ENCODE data around the gene MAD1L1.
"Not testable (repeated sequence)": the region's sequence is repeated elsewhere in the genome, so short reads cannot be mapped to it uniquely, and the experiment has no call there.

The MAD1L1 gene

DNA sequence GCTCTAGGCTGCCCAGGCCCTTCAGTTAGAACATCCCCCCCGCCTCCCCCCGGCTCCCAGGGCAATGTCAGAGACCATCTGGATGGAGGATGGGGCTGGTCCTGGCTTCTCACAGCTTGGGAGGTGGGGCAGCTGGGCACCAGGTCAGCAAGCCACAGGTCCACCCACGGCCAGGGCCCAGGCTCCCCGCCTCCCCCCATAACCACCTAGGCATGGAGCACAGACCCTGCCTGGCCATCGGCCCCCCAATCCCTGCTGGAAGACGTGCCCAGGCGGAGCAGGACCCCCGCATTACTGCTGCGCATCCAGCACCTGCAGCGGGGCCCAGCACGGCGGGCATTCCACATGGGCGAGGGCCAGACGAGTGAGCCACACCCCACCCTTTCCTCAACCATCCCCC, 393.0 kb downstream of the MAD1L1 start:
- Histone ChIP-seq H3K79me2 (ENCODE audit: insufficient read depth, low read depth) (no peaks in the 10 kb centered on the region), H3K36me3 (ENCODE audit: insufficient read depth) (no peaks in the 10 kb centered on the region), H3K9ac (no peak overlapping the region), H3K27me3 (ENCODE audit: insufficient read depth, low read depth) (no peaks in the 10 kb centered on the region), H3K4me2 (no peak overlapping the region), H3K27ac (no peak overlapping the region), H3K4me3 (IDR thresholded peaks at IDR 0.05; ENCODE audit: insufficient read depth, low read depth, low read length) (no peak overlapping the region), H2AFZ (ENCODE audit: low read depth) (no peak overlapping the region), H3K4me1 (ENCODE audit: low read depth, poor library complexity, severe bottlenecking) (no peaks in the 10 kb centered on the region), H4K20me1 (ENCODE audit: insufficient read depth) (no peaks in the 10 kb centered on the region)
- TF ChIP-seq, protein P1, sequence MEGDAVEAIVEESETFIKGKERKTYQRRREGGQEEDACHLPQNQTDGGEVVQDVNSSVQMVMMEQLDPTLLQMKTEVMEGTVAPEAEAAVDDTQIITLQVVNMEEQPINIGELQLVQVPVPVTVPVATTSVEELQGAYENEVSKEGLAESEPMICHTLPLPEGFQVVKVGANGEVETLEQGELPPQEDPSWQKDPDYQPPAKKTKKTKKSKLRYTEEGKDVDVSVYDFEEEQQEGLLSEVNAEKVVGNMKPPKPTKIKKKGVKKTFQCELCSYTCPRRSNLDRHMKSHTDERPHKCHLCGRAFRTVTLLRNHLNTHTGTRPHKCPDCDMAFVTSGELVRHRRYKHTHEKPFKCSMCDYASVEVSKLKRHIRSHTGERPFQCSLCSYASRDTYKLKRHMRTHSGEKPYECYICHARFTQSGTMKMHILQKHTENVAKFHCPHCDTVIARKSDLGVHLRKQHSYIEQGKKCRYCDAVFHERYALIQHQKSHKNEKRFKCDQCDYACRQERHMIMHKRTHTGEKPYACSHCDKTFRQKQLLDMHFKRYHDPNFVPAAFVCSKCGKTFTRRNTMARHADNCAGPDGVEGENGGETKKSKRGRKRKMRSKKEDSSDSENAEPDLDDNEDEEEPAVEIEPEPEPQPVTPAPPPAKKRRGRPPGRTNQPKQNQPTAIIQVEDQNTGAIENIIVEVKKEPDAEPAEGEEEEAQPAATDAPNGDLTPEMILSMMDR (conservative IDR thresholded peaks at IDR 0.05; ENCODE audit: low read depth, low read length) = no peak

DNA sequence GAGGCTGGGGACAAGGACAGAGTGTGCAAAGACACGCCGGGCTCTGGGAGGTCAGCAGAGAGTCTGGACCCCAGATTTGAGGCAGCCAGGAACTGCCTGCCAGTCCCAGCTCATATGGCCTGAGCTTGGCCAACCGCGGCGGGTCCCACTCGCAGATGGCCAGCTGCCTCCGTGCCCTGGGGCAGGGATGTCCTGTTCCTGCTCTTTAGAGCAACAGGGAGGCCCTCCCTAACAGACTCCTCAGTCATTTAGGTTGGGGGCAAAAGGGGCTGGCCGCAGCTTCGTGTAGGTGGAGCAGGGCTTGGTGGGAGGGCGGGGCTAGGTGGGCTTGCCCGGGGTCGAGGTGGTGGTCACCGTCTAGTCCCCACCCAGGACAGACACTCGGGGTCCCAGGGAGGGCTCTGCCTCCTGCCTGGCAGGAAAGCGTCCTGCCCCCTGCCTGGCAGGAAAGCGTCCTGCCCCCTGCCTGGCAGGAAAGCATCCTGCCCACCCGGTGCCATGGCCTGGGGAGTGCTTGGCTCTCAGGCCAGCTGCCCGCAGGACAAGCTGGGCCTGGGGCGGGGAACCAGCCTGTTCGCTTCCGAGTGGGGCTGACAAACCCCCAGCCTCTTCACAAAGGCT, 393.7 kb downstream of the MAD1L1 start:
- not testable (repeated sequence) for H3K27ac ChIP-seq; H3K27me3 ChIP-seq (ENCODE audit: insufficient read depth, low read depth); H3K4me2 ChIP-seq; H3K79me2 ChIP-seq (ENCODE audit: insufficient read depth, low read depth); H3K36me3 ChIP-seq (ENCODE audit: insufficient read depth); H2AFZ ChIP-seq (ENCODE audit: low read depth); H4K20me1 ChIP-seq (ENCODE audit: insufficient read depth); H3K4me3 ChIP-seq (IDR thresholded peaks at IDR 0.05; ENCODE audit: insufficient read depth, low read depth, low read length); H3K4me1 ChIP-seq (ENCODE audit: low read depth, poor library complexity, severe bottlenecking); H3K9ac ChIP-seq

DNA sequence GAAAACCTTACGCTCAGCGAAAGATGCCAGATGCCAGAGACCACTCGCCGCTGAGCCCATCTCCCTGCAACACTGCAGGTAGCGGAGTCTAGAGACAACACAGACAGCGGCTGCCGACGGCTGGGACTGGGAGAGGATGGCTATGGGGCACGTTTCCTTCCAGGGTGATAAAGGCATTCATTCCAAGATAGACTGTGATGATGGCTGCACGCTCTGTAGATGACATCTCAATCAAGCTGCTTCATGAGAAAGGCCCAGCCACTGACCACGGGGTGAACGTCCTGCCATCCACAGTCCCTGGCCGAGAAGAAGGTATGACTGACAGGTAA, 394.2 kb downstream of the MAD1L1 start:
- not testable (repeated sequence) for H4K20me1 ChIP-seq (ENCODE audit: insufficient read depth); H3K4me3 ChIP-seq (IDR thresholded peaks at IDR 0.05; ENCODE audit: insufficient read depth, low read depth, low read length); H3K36me3 ChIP-seq (ENCODE audit: insufficient read depth); H2AFZ ChIP-seq (ENCODE audit: low read depth); H3K9ac ChIP-seq; H3K79me2 ChIP-seq (ENCODE audit: insufficient read depth, low read depth); H3K4me1 ChIP-seq (ENCODE audit: low read depth, poor library complexity, severe bottlenecking); H3K27me3 ChIP-seq (ENCODE audit: insufficient read depth, low read depth); H3K4me2 ChIP-seq; H3K27ac ChIP-seq

DNA sequence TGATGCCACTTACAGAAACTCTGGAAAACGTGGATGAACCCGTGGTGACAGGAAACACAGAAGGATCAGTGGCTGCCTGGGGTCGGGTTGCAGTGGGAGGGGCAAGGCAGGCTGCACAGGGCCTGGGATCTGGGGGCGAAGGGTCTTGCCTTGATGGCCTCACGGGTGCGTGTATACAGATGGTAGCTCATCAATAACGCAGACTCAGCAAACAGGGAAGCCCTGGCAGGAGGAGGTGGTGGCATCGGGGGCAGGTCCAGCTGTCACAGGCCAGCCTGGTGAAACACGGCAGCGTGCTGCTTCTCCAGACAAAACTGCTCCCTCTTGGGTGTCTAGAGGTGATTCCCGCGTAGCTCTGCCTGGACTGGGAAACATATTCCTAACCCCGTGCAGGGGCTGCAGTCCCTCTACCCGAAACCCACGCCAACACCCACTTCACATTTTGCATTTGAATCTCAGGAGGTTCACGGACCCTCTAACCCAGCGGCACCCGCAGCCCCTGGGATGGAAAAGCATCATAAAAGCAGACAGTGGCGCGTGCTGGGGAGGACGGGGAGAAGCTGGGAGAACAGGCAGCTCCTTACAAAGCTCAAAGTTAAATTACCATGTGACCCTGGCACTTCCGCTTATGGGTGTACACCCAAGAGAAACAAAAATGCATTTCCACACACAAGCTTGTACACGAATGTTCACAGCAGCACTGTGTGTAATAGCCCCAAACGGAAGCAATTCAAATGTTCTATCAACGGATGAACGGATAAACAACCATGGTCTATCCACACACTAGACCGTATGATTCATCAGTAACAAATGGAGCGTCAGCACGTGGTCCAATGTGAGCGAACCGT, 394.8 kb downstream of the MAD1L1 start:
- not testable (repeated sequence) for H3K27me3 ChIP-seq (ENCODE audit: insufficient read depth, low read depth); H3K4me3 ChIP-seq (IDR thresholded peaks at IDR 0.05; ENCODE audit: insufficient read depth, low read depth, low read length); H4K20me1 ChIP-seq (ENCODE audit: insufficient read depth); H3K27ac ChIP-seq; H2AFZ ChIP-seq (ENCODE audit: low read depth); H3K36me3 ChIP-seq (ENCODE audit: insufficient read depth); H3K4me2 ChIP-seq; H3K79me2 ChIP-seq (ENCODE audit: insufficient read depth, low read depth); H3K4me1 ChIP-seq (ENCODE audit: low read depth, poor library complexity, severe bottlenecking); H3K9ac ChIP-seq

DNA sequence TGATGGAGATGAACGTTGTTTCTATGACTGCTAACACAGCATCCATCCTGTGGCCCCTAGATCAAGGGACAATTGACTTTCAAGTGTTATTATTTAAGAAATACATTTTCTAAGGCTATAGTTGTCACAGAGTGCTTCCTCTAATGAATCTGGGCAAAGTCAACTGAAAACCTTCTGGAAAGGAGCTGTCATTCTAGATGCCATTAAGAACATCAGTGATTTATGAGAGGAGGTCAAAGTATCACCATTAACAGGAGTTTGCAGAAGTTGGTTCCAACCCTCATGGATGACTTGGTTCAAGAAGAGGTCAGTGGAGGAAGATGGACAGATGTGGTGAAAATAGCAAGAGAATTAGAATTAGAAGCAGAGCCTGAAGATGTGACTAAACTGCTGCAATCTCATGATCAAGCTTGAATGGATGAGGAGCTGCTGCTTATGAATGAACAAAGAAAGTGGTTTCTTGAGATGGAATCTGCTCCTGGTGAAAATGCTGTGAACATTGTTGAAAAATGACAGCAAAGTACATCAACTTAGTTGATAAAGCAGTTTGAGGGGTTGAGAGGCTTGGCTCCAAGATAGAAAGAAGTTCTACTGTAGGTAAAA, 400.7 kb downstream of the MAD1L1 start:
- not testable (repeated sequence) for H2AFZ ChIP-seq (ENCODE audit: low read depth); H3K9ac ChIP-seq; H3K4me2 ChIP-seq; H3K4me3 ChIP-seq (IDR thresholded peaks at IDR 0.05; ENCODE audit: insufficient read depth, low read depth, low read length); H3K27ac ChIP-seq; H3K79me2 ChIP-seq (ENCODE audit: insufficient read depth, low read depth); H3K36me3 ChIP-seq (ENCODE audit: insufficient read depth); H3K4me1 ChIP-seq (ENCODE audit: low read depth, poor library complexity, severe bottlenecking); H4K20me1 ChIP-seq (ENCODE audit: insufficient read depth); H3K27me3 ChIP-seq (ENCODE audit: insufficient read depth, low read depth)

DNA sequence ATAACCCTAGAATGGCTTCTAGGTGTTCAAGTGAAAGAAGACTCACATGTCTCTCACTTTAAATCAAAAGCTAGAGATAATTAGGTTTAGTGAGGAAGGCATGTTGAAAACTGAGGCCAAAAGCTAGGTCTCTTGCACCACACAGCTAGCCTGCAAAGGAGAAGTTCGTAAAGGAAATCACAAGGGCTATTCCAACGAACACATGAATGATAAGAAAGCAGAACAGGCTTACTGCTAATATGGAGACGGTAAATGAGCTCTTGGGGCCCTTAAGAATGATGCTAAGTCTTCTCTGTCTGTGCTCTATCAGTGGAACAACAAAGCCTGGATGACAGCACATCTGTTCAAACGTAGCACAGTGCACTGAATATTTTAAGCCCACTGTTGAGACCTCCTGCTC, 401.3 kb downstream of the MAD1L1 start:
- not testable (repeated sequence) for H3K27ac ChIP-seq

DNA sequence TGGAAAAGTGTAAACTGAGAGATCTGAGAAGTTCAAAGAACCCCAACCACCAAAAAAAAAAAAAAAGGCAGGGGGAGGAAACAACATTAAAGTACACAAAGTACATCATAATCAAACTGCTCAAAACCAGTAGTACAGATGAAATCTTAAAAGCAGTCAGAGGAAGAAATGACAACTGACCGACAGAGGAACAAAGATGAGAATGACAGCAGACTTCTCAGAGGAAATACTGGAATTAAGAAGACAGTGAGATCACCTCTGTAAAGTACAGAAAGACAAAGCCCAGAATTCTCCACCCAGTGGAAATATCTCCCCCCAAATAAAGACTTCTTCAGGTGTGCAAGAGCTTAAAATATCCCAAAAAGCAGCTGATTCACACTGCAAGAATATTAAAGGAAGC, 403.1 kb downstream of the MAD1L1 start:
- not testable (repeated sequence) for H4K20me1 ChIP-seq (ENCODE audit: insufficient read depth); H3K27me3 ChIP-seq (ENCODE audit: insufficient read depth, low read depth); H3K9ac ChIP-seq; H2AFZ ChIP-seq (ENCODE audit: low read depth); H3K4me1 ChIP-seq (ENCODE audit: low read depth, poor library complexity, severe bottlenecking); H3K4me2 ChIP-seq; H3K36me3 ChIP-seq (ENCODE audit: insufficient read depth); H3K4me3 ChIP-seq (IDR thresholded peaks at IDR 0.05; ENCODE audit: insufficient read depth, low read depth, low read length); H3K27ac ChIP-seq; H3K79me2 ChIP-seq (ENCODE audit: insufficient read depth, low read depth)

More for the DNA sequence above, 401.3 kb downstream of the MAD1L1 start:
- not testable (repeated sequence) for H3K36me3 ChIP-seq (ENCODE audit: insufficient read depth); H3K79me2 ChIP-seq (ENCODE audit: insufficient read depth, low read depth); H2AFZ ChIP-seq (ENCODE audit: low read depth); H3K27me3 ChIP-seq (ENCODE audit: insufficient read depth, low read depth); H3K4me2 ChIP-seq; H4K20me1 ChIP-seq (ENCODE audit: insufficient read depth); H3K4me1 ChIP-seq (ENCODE audit: low read depth, poor library complexity, severe bottlenecking); H3K9ac ChIP-seq; H3K4me3 ChIP-seq (IDR thresholded peaks at IDR 0.05; ENCODE audit: insufficient read depth, low read depth, low read length)
